Stimulated activated CD8-positive, alpha-beta memory T cell treated with anti-CD3 and anti-CD28 coated beads, Interleukin-4, amount 100 ng/mL, for 48 hours (primary cell): ENCODE data around the gene ACOT11.

ENCODE experiments used
- DNase-seq: peaks from one replicate; pipeline ENCODE4 v3.0.0-alpha.2; 2020

Gene ACOT11

DNA sequence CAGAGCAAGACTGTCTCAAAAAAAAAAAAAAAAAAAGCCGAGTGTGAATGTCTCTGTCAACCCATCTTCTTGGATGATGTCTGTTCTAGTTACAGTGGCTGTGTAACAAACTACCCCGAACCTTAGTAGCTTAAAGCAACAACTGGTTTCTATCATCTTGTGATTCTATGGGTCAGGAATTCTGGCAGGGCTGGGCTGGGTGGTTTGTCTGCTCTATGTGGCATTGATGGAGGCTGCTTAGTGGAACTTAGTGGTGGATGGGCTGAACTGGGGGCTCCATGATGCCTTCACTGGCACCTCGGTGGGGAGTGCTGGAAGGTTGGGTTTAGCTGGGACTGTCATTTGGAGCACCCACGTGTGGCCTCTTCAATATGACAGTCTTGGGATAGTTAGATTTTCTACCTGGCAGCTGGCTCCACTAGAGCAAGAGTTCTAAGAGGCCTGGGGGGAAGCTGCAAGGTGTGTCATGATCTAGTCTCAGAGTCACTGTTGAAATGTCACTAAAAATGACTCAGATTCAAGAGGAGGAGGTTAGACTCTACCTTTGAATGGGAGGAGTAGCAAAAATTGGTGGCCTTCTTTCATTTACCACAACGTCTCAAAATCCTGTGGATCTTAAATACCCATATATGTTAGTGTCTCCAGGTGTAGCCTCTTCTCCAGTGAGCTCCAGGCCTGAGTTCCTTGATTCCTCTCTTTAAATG, 18.6 kb downstream of the ACOT11 start:
- no peak for DNase-seq

DNA sequence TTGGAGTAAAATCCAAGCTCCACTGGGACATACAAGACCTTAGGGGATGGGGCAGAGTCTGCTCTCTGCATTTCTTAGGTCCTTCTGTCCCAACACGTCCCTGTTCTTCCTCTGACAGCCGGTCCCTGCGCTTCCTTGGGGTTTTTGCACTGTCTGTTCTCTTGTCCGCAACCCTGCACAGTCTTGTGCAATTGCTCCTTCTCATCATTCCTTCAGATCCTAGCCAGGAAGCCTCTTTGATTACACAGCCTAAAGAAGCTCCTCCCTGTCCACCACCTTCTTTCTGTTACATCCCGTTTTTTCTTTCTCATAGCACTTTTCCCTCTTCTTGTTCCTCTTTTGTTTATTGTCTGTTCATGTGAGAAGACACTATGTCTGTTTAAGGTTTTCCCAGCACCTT, 19.9 kb downstream of the ACOT11 start:
- no peak for DNase-seq

DNA sequence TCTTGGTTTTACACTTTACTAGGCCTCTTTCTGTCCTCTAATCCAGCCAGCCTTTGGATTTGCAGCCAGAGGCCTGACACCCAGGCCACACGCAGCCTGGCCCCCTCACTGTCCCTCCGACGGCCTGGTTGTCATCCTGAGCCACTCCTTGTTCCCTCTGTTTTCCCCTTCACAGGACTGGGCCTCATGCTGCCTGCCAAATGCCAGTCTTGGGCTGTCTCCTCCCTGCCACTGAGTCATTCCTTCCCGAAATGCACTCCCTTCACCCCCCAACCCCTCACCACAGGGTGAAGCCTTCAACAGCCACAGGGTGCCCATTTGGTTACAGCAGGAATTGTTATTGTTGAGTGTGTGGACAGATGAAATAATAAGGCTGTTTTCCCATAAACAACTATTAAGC, 21.3 kb downstream of the ACOT11 start:
- DNase-seq, result no peak

DNA sequence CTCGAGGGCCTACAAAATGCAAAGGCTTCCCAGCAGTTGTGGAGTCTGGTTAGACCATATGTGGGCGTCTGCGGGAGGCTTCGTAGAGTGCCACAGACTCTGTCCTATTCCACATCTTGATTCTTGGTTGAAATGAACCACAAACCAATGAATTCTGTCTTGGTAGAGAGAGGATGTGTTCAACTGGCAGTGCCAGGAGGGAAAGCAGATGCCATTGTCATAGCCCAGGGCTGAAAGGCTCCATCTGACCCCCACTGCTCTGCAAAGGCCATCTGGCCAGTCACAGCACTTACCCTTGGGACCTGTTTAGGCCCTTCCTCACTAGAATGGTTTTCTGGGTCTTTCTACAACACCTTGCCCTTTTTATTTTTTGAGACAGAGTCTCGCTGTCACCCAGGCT, 22.1 kb downstream of the ACOT11 start:
- DNase-seq, result no peak

DNA sequence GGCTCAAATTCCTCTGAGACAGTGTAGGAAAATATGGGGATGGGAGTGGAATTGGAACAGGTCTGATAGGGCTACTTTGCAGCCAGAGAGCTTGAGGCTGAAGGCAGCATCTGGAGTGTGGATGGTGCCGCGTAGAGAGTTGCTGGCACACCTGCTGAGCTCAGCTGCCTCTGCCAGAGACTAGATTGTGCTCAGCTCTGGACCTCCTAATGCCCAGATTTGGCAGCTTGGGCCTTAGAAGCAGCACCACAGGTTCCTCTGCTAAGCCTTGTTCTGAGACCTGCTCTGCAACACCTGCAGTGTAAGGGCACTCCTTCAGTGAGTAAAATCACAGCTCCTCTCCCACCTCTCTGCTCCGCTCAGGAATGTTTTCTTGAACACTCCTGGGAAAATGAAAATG, 23.3 kb downstream of the ACOT11 start:
- no peak for DNase-seq

DNA sequence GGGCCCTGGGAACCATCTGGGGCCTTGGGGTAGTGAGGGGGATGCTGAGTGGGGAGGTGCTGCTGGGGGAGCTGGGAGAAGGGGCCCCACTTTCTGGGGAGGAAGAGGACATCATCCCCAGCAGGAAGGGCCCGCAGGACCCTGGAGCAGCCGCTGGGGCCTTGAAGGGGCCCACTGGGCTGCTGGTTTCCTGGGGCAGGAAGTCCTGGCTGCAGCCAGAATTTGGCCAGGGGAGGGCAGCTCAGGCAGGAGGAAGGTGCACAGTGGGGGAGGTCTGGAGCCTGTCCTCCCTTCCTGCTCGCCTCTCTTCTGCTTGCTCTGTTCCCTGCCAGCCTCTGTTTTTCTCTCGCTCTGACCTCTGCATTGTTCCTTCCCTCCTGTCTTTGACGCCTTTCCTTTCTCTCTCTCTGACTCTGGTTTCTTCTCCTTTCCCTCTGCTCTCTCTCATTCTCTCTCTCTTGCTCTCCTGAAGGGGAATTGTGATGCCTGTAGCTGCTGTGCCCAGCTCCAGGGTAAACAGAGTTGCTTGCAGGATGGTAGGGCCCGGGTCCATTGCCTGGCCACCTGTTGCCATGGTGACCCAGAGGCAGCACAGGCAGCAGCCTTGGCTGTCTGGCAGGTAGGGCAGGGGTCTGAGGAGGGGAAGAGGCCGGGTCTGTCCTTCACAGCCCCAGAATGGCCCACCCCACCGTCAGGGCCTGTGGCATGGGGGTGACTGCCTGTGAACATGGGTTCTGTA, 23.9 kb downstream of the ACOT11 start:
- DNase-seq, result no peak

DNA sequence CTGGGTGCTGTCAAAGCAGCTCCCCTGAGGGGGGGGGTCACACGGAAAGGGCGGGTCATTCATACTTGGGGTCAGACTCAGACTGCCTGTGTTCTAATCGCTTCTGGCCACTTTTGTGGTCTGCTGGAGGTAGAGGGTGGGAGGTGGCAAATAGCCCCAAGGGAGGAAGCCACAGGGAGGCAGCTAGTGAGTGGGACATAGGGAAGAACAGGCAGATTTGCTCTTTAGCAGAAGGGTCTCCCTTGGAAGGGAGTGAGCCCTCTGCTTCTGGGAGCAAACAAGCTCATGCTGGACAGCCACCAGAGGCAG, 24.5 kb downstream of the ACOT11 start:
- no peak for DNase-seq

DNA sequence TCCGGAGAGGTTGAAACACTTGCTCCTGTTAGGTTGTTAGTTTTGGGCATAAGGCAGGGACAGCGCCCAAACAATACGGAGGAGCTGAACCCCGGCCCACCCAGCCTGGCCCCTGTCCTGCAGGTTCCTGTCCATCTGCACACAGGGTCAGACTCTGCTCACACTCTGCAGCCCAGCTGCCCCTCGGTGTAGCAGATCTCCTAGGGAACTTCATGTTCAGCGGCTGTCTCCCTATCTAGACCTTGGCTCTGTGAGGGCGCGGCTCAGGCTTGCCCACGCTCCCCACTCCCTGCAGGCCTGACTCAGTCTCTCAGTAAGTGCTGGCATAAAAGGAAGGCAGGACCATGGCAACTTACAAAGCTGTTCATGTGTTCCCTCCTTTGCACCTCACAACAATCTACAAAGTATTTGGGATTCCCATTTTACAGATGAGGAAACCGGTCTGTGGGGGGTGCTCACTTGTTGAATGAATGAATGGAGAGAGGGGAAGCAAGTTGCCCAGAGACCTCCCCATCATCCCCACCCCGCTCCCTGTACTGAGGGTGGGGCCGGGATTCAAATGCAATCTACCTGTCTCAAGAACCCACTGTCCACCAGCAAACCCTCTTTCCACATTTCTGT, 26.2 kb downstream of the ACOT11 start:
- no peak for DNase-seq

DNA sequence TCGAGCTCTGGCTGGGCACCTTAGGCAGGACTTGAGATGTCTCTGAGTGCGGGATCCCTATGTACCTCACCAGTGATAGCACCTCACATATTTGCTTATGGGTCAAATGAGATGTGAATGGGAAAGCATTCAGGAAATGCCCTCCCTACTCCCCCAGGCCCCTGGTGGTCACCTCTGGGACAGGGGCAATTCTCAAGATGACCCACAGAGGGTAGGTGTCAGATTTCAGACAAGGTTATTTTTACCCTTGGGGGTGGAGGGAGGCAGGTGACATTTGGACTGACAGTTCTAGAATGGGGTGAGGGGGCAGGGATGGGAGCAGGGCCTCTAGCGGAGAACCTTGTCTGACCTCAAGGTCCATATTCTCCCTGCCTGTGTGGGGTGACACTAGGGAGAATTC, 27.1 kb downstream of the ACOT11 start:
- no peak for DNase-seq

DNA sequence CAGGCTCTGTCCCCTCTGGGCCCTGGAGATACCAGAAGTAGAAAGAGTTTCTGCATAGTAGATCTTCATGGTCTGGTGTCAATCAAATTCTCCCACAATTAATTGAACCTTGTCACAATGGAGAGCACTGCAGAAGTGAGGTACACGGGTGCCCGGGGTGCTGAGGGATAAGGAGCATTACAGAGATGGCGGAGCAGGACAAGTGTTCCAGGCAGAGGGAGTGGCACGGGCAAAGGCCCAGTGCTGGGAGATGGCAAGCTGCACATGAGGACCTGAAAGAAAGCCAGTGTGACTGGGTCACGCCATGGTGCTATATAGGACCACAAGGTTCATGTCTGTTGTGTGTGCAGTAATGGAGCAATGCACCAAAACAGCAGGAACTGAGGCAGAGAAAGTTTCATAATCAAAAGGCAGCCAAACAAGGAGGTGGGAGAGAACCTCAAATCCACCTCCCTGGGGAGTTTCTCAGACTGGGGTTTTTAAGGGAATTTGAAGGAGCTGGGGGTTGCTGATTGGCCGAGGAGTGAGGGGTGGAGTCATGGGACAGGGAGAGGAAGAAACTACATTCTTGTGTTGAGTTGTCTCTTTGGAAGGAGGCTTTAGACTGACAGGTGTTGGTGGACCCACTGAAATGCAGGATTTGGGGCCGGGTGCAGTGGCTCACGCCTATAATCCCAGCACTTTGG, 27.7 kb downstream of the ACOT11 start:
- DNase-seq, result no peak

DNA sequence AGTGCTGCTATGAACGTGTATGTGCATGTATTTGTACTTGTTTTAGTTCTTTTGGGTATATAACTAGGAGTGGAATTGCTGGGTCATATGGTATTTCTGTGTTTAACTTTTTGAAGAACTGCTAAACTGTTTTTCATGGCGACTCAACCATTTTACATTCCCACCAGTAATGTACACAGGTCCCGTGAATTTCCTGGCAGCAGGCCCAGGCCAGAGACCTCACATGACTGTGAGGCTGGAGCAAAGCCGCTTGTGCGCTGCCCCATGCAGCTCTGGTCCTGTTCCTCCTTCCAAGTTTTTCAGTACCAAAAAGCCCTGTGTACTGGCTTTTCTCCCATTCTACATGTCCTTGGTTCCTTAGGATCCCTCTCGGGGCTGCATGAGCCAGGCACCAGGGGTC, 29.6 kb downstream of the ACOT11 start:
- no peak for DNase-seq

DNA sequence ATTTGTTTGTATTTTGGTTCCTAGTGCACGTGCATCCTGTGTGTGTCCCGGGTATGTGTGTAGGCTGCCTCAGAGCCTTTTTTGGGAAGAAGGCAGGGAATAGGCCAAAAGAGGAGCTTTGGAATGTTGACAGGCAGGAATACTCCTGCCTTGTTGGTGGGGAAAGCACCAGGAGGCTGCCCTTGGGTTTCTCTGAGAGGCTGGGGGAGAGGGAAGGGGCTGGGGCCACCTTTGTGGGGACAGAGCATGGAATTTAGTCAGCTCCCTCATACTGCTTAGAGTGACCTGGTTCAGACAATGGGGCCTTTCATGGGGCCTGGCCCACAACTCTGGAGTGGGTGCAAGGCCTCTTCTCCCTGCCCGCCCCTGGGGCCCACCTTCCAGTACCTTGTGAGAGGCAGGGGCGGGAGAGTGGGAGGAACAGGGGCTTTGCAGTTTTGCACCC, 31.3 kb downstream of the ACOT11 start:
- DNase-seq, result no peak

DNA sequence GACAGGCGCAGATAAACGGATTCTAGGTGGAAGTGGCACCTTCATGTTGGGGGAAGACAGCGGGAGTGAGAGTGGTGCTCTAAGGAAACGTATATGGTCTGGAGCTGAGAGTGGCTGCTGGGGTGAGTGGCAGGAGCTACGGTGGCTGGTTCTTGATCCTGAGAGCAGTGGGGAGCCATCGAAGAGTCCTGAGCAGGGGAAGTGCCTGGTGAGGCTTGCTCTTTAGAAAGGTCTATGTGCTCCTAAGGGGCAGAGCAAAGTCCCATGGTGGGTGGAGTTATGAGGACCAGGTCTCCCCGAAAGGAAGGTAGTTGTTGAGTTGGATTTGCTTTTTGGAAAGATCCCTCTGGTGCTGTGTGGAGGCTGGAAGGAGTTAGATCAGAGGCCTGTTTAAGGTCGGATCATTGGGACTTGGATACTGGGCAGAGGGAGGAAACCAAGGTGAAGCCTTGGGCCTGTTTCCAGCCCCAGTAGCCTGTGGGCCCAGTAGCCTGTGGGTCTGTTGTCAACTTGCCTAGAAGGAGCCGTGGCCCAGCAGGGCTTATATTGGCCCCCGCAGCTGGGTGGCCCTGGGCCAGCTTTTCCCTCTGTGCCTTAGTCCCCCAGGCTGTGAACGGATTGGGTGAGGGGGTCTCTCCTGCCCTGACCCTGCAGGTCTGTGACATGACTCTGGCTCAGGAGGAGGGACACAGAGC, 33.0 kb downstream of the ACOT11 start:
- no peak for DNase-seq

DNA sequence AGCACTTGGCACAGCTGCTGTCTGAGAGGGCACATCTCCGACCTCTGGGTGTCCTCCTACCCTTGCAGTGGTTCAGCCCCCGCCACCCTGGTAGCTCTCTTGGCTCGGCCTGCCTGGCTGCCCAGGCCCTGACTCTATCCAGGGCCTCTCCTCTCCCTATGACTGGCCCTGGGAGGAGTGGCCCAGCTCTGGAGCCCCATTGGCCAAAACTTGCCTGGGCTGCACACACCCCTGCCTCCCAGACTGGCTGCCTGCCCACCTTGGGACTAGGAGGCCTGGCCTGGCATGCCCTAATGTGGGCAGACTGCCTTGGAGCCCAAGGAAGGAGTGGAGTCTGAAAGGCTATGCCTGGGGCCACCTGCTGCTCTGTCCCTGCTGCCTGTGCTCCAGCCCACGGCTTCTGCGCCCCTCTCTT, 33.6 kb downstream of the ACOT11 start:
- DNase-seq, result no peak

DNA sequence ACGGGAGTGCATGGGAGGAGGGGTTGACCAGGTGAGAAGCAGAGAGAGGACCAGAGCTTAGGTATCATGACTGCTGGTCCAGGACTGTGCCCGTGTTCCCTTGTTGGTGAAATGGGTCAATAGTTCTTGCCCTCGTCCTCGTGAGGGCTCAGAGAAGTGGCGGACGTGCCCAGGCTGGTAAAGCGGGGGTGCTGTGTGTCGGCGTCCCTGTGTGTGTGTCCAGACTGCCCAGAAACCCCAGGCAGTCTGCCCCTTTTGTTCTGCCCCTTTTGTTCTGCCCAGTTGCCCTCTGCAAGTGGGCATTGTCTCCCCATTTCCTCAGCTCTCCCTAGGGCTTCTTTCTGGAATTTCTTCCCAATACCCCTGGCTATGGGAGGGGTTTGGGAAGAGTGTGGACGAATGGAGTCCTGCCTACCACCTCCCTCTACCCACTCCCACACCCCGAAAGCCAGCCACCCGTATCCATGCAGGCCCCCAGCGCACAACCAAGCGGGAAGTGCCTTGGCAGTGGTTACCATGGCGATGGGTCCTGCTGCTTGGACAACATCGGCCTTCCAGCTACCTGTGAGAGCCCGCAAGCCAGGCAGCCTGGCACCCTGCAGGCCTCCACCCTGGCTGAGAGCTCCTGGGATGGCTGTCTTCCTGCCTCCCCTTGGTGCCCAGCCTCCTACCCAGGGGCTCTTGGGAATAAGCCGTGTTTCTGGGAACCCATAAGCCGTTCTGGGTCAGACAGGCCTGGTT, 34.7 kb downstream of the ACOT11 start:
- DNase-seq, result no peak

DNA sequence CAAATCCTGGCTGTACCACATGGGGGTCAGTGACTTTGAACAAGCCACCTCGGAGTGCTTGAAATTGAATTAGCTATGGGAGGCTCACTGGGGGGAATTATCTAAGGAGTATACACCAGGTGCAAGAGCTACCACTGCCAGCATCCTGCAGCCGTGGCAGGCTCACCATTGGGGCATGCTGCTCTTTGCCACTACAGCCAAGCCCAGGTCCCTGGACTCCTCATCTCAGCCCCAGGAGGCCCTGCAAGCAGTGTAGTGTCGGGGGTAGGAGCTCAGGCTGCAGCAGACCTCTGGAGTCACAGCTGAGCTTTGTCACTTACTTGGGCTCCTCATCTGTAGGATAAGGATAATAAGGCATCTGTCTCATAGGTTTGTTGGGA, 35.3 kb downstream of the ACOT11 start:
- no peak for DNase-seq

DNA sequence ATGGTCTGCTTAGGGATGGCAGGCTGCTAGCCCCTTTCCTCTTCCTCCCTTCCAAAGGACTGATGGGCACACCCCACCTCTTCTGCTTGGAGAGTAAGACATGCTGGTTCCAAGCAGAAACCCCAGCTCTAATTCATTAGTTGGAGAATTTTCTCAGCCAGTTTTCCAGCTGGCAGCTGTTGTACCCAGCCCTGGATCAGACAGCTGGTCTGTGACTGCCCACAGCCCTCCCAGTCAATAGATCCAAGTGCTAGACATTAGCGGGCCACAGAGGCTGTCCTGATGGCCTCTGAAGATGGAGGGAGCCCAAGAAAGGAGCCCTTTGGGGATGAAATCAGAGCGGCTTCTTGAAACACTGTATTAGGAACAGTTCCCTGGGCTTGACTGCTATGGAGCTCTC, 35.8 kb downstream of the ACOT11 start:
- DNase-seq, result no peak

DNA sequence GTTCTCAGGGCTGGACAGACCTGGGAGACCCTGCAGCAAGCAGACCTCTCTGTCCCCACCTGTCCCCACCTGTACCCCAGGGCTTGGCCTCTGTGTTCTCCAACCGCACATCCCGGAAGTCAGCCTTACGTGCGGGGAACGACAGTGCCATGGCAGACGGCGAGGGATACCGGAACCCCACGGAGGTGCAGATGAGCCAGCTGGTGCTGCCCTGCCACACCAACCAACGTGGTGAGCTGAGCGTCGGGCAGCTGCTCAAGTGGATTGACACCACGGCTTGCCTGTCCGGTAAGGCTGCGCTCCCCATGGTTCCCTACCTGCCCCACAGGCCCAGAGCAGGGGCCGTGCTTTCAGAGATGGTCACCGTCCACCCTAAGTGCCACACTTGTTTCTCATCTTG, 36.5 kb downstream of the ACOT11 start:
- no peak for DNase-seq

DNA sequence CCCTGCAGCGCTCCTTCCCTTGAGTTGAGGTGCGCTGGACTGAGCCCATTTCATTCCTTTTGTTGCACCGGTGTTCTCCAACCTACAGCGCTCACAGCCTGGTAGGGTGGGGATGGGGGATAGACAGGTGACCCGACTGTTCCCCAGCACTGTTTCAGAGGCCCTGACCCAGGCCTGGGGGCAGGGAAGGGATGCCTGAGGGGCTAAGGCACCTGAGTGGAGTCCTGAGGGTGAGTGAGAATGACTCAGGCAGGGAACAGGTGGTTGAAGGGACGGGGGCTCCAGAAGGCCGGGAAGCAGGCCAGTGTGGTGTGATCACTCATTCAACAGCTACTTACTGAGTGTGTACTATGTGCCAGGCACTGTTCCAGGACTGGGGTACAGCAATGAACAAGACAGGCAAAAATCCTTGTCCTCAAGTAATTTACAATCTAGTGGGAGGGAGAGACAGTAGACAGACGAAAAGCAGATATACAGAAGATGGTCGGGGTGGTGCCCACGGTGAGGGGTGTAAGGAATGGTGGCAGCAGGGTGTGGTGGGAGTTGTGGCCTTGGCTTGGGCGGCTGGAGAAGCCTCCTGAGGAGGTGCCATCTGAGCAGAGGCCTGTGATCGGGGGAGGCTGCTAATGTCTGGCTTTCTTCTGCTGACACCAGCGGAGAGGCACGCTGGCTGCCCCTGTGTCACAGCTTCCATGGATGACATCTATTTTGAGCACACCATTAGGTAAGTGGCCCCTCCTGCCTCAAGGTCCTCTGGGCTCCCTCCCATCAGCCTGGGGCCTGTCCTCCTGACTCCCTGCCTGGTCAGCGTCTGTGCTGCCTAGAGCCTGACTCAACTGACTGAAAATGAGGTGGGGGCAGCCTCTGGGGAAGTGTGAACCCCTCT, 37.4 kb downstream of the ACOT11 start:
- no peak for DNase-seq

DNA sequence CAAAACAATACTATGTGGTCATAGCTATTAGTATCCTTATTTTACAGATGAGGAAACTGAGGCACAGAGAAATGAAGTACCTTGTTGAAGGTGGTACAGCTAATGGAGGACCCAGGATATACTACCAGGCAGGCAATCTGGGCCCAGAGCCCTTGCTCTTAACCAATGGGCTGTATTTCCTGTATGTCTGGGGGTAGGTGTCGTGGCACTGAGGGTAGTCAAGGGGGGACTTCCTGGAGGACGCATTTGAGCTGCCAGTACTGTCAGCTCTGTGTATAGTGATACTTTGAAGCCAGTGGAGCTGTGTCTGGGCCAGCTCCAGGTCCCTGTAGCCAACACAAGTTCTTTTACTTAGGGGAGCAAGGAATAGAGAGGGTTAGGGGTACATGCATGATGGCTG, 40.3 kb downstream of the ACOT11 start:
- DNase-seq, result no peak

DNA sequence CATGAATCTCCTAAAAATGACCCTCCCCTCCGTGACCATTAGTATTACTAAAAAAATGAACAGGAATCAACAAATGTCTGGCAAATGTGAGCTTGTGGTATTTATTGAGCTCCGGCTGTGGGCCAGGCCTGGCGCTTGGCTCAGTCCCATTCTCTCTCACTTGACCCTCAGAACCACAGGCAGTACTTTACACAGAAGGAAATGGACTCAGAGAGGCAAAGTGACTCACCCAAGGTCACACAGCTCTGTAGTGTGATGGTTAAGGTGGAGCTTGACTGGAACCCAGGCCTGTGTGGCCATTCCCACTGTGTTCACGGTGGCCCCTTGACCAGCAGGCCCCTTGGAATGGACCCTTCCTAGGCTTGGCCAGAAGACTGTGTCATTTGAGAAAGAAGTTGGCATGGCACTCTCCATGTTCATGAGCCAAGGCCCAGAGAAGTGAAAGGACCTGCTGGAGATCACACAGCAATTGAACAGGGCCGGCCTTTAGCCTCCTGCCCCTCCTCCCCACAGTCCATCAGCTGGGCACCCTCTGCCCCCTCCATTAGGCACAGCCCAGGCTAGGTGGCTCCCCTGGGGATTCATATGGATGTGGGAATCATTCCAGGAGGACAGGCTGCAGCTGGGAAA, 43.2 kb downstream of the ACOT11 start:
- no peak for DNase-seq
